ENCODE measurements around the gene UCK2.

Gene UCK2

DNA sequence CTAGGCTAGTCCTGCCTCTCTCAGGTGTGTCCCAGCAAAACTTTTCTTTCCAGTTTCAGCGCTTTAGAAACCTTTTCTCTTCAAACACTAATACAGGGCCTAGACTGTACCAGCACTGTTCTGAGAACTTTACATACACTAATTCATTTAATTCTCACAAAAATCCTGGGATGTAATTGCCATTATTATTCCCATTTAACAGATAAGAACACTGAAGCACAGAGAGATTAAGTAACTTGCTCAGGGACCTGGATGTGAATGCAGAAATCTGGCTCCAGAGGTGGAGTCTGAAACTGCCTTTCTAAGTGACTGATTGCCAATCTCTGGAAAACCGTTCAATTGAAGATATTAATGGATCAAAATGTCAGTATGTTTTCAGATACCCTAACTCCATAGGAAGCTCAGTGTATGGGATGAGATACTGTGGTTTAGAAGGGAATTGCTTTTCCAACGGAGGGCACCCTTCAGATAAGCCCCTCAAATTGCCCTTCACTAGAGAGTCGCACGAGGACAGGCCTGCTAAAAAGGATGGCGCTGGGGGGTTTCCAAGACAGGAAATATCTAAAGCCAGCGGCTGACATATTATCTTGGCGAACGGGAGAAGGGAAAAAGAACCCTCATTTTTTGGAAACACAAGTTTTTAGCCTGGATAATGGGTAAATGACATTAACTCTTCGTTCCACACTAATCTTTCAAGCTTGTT, 698 bp upstream of the UCK2 start:
- Histone ChIP-seq H3K4me3 (ENCODE audit: low read length) (peak overlapping the region; percentile 73), H3K27me3 (replicated peaks; ENCODE audit: insufficient read depth, low read length) (no peaks in the 10 kb centered on the region), H3K9me3 (replicated peaks; ENCODE audit: insufficient read depth, low read length) (no peaks in the 10 kb centered on the region), H3K36me3 (replicated peaks; ENCODE audit: insufficient read depth, low read length) (no peaks in the 10 kb centered on the region), H3K27ac (ENCODE audit: low read length) (no peak overlapping the region), H3F3A (ENCODE audit: insufficient read depth, low read length) (peaks cover 7% of the 10 kb centered on the region), H2AFZ (ENCODE audit: low read length) (peak overlapping the region; percentile 18), H3K79me2 (ENCODE audit: low read length) (peaks cover 42% of the 10 kb centered on the region), H4K20me1 (ENCODE audit: insufficient read depth, low read length) (peaks cover 10% of the 10 kb centered on the region; the same call in 1 of the 2 replicates), H3K4me2 (ENCODE audit: low read depth, low read length) (peak overlapping the region; percentile 46), H3K9me2 (replicated peaks; ENCODE audit: insufficient read depth, low read length) (no peaks in the 10 kb centered on the region), H3K4me1 (ENCODE audit: low read length) (peaks cover 6% of the 10 kb centered on the region), H3K9ac (ENCODE audit: low read length) (no peak overlapping the region; the same call in 1 of the 2 replicates)
- TF ChIP-seq EZH2phosphoT487 (IDR thresholded peaks at IDR 0.05; ENCODE audit: low read length) (no peak), EZH2 (optimal IDR thresholded peaks at IDR 0.05; ENCODE audit: low read depth, low read length) (no peak), CTCF (IDR thresholded peaks at IDR 0.05; ENCODE audit: low read length) (no peak)
- DNase-seq = no peak

GRCh38 chr1:165828103-165828668, 772 bp downstream of the UCK2 start:
- no peaks in the 10 kb centered on the region for H3K27me3 ChIP-seq (replicated peaks; ENCODE audit: insufficient read depth, low read length)
- H3K4me1 ChIP-seq (ENCODE audit: low read length) = peaks cover 6% of the 10 kb centered on the region
- H3K4me3 ChIP-seq (ENCODE audit: low read length) = peak overlapping the region; percentile 73
- peak overlapping the region; percentile 79 for H3K27ac ChIP-seq (ENCODE audit: low read length)
- no peaks in the 10 kb centered on the region for H3K9me3 ChIP-seq (replicated peaks; ENCODE audit: insufficient read depth, low read length)
- peaks cover 7% of the 10 kb centered on the region for H3F3A ChIP-seq (ENCODE audit: insufficient read depth, low read length)
- no peaks in the 10 kb centered on the region for H3K9me2 ChIP-seq (replicated peaks; ENCODE audit: insufficient read depth, low read length)
- H3K9ac ChIP-seq (ENCODE audit: low read length) = peak overlapping the region; percentile 92
- peaks cover 24% of the 10 kb centered on the region for H4K20me1 ChIP-seq (ENCODE audit: insufficient read depth, low read length)
- peak; percentile 77 for DNase-seq
- H3K4me2 ChIP-seq (ENCODE audit: low read depth, low read length) = peak overlapping the region; percentile 67
- peaks cover 56% of the 10 kb centered on the region for H3K79me2 ChIP-seq (ENCODE audit: low read length)
- TF ChIP-seq EZH2phosphoT487 (IDR thresholded peaks at IDR 0.05; ENCODE audit: low read length) (no peak), EZH2 (optimal IDR thresholded peaks at IDR 0.05; ENCODE audit: low read depth, low read length) (no peak), CTCF (IDR thresholded peaks at IDR 0.05; ENCODE audit: low read length) (0 out of 2 replicates have a peak, but pooled peaks have one; percentile 15)
- H2AFZ ChIP-seq (ENCODE audit: low read length) = peak overlapping the region; percentile 45
- no peaks in the 10 kb centered on the region for H3K36me3 ChIP-seq (replicated peaks; ENCODE audit: insufficient read depth, low read length)

GRCh38 chr1:165828669-165829329, 1.4 kb downstream of the UCK2 start:
- TF ChIP-seq CTCF (IDR thresholded peaks at IDR 0.05; ENCODE audit: low read length) (no peak), EZH2phosphoT487 (IDR thresholded peaks at IDR 0.05; ENCODE audit: low read length) (no peak), EZH2 (optimal IDR thresholded peaks at IDR 0.05; ENCODE audit: low read depth, low read length) (no peak)
- no peaks in the 10 kb centered on the region for H3K36me3 ChIP-seq (replicated peaks; ENCODE audit: insufficient read depth, low read length)
- peak overlapping the region; percentile 45 for H2AFZ ChIP-seq (ENCODE audit: low read length)
- peaks cover 62% of the 10 kb centered on the region for H3K79me2 ChIP-seq (ENCODE audit: low read length)
- peaks cover 6% of the 10 kb centered on the region for H3K4me1 ChIP-seq (ENCODE audit: low read length)
- no peaks in the 10 kb centered on the region for H3K27me3 ChIP-seq (replicated peaks; ENCODE audit: insufficient read depth, low read length)
- peak overlapping the region; percentile 67 for H3K4me2 ChIP-seq (ENCODE audit: low read depth, low read length)
- peak overlapping the region; percentile 92 for H3K9ac ChIP-seq (ENCODE audit: low read length)
- no peaks in the 10 kb centered on the region for H3K9me3 ChIP-seq (replicated peaks; ENCODE audit: insufficient read depth, low read length)
- H3K27ac ChIP-seq (ENCODE audit: low read length) = peak overlapping the region; percentile 79
- H3K9me2 ChIP-seq (replicated peaks; ENCODE audit: insufficient read depth, low read length) = no peaks in the 10 kb centered on the region
- H4K20me1 ChIP-seq (ENCODE audit: insufficient read depth, low read length) = peaks cover 28% of the 10 kb centered on the region
- H3K4me3 ChIP-seq (ENCODE audit: low read length) = peak overlapping the region; percentile 73
- peak; percentile 65 for DNase-seq
- peaks cover 7% of the 10 kb centered on the region for H3F3A ChIP-seq (ENCODE audit: insufficient read depth, low read length)

Data from MM.1S (cell line).